HFFc6 (cell line): Measurements from ENCODE around the gene ARG2. TPM values are rescaled to one million over a fixed set of nuclear protein-coding genes. Genes with fewer than 3 reads are reported as not detected.

Experiments used
- DNase-seq: peaks from one replicate; pipeline ENCODE4 v3.0.0-alpha.2; 2018
- H3K27ac Mint-ChIP-seq: 2 replicates; pipeline ENCODE4 v1.8.0; 2020; ENCODE audit warnings: mild to moderate bottlenecking, mixed read lengths
- H3K27me3 Mint-ChIP-seq: 2 replicates; pipeline ENCODE4 v1.8.0; 2021; ENCODE audit warnings: mild to moderate bottlenecking, moderate library complexity, mixed read lengths; ENCODE audit not compliant: insufficient read depth
- H3K36me3 Mint-ChIP-seq: 2 replicates; pipeline ENCODE4 v1.8.0; 2021; ENCODE audit warnings: low read depth, mixed read lengths
- H3K4me1 Mint-ChIP-seq: 2 replicates; pipeline ENCODE4 v1.8.0; 2020; ENCODE audit warnings: low read depth, mixed read lengths
- H3K4me3 Mint-ChIP-seq: 2 replicates; pipeline ENCODE4 v1.8.0; 2020; ENCODE audit warnings: mild to moderate bottlenecking, moderate library complexity, mixed read lengths
- H3K9me3 Mint-ChIP-seq: 2 replicates; pipeline ENCODE4 v1.8.0; 2020; ENCODE audit warnings: mild to moderate bottlenecking, mixed read lengths
- total RNA-seq, 6 experiments: library from RNA; stranded (reverse); fragmentation: NEBNext Ultra II Directional; extraction: Animal tissue kit (Norgen Biotek cat#: 25700); gene quantifications; 2 replicates in 1 of 6; 3 replicates in 5 of 6; pipeline ENCODE4 v1.2.3, GENCODE V29; 2021
- TF ChIP-seq, protein P1 (sequence below): fragments of 200-600 bp; sonication (generic); IDR thresholded peaks from 2 replicates; pipeline ENCODE4 v1.5.0; 2021; ENCODE audit warnings: antibody characterized with exemption, mild to moderate bottlenecking

The ARG2 gene
- total RNA-seq, 6 experiments from 2014 or later, result 1.4 to 2.2 (median 1.9) TPM

DNA sequence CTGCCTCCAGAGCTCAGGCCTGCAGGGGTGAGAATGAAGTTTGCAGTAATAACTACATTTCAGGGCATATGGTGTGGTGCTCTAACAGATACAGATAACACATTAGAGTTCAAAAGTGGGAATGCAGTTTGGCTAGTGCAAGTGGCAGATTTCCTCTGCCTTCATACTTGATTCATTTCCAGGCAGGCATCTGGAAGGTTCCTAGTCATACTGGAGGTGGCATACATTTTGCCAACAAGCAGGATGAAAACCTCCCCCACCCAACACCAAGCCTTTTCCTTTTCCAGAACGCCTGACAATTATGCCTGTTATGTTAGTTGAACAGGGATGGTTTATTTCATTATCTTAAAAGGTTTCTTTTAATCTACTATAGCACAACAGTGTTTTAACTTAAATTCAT is 30.4 kb downstream of the ARG2 start:
- Mint-ChIP-seq H3K9me3 (no peaks in the 10 kb centered on the region), H3K36me3 (peaks cover 34% of the 10 kb centered on the region), H3K27me3 (no peaks in the 10 kb centered on the region), H3K4me1 (peaks cover 18% of the 10 kb centered on the region), H3K4me3 (no peak overlapping the region), H3K27ac (peak overlapping the region; percentile 92; the same call in 1 of the 2 replicates)
- DNase-seq, result no peak
- TF ChIP-seq, protein P1, sequence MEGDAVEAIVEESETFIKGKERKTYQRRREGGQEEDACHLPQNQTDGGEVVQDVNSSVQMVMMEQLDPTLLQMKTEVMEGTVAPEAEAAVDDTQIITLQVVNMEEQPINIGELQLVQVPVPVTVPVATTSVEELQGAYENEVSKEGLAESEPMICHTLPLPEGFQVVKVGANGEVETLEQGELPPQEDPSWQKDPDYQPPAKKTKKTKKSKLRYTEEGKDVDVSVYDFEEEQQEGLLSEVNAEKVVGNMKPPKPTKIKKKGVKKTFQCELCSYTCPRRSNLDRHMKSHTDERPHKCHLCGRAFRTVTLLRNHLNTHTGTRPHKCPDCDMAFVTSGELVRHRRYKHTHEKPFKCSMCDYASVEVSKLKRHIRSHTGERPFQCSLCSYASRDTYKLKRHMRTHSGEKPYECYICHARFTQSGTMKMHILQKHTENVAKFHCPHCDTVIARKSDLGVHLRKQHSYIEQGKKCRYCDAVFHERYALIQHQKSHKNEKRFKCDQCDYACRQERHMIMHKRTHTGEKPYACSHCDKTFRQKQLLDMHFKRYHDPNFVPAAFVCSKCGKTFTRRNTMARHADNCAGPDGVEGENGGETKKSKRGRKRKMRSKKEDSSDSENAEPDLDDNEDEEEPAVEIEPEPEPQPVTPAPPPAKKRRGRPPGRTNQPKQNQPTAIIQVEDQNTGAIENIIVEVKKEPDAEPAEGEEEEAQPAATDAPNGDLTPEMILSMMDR, result no peak

DNA sequence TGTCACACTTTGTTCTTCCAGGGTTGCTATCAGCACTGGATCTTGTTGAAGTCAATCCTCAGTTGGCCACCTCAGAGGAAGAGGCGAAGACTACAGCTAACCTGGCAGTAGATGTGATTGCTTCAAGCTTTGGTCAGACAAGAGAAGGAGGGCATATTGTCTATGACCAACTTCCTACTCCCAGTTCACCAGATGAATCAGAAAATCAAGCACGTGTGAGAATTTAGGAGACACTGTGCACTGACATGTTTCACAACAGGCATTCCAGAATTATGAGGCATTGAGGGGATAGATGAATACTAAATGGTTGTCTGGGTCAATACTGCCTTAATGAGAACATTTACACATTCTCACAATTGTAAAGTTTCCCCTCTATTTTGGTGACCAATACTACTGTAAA is 31.0 kb downstream of the ARG2 start:
- Mint-ChIP-seq H3K4me3 (peak overlapping the region; percentile 34; the same call in 1 of the 2 replicates), H3K27ac (peak overlapping the region; percentile 92), H3K36me3 (peaks cover 34% of the 10 kb centered on the region), H3K27me3 (no peaks in the 10 kb centered on the region), H3K9me3 (no peaks in the 10 kb centered on the region), H3K4me1 (peaks cover 18% of the 10 kb centered on the region)
- DNase-seq, result peak; percentile 77
- TF ChIP-seq, protein P1, result no peak

DNA sequence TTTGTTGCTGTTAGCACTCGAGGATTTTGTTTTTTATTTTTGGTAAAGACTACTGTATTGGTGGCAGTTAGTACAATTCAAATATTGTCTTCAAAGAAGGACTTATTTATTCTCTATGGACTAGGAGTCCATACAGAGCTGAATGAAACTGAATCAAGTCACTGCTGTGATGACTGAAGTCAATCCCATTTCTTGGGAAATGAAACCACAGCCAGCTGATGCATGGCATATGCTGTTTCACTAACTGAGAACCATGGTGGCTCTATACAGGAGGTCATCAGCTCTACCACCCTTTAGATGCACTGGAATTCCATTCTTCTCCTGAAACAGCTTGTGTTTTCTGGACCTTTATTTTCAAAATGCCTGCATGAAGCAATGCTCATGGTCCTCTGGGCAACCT is 32.5 kb downstream of the ARG2 start:
- H3K36me3 Mint-ChIP-seq, result peaks cover 20% of the 10 kb centered on the region
- H3K4me3 Mint-ChIP-seq, result no peak overlapping the region
- peaks cover 18% of the 10 kb centered on the region for H3K4me1 Mint-ChIP-seq
- H3K9me3 Mint-ChIP-seq, result no peaks in the 10 kb centered on the region
- TF ChIP-seq, protein P1, result no peak
- DNase-seq, result no peak
- no peak overlapping the region for H3K27ac Mint-ChIP-seq
- H3K27me3 Mint-ChIP-seq, result no peaks in the 10 kb centered on the region

DNA sequence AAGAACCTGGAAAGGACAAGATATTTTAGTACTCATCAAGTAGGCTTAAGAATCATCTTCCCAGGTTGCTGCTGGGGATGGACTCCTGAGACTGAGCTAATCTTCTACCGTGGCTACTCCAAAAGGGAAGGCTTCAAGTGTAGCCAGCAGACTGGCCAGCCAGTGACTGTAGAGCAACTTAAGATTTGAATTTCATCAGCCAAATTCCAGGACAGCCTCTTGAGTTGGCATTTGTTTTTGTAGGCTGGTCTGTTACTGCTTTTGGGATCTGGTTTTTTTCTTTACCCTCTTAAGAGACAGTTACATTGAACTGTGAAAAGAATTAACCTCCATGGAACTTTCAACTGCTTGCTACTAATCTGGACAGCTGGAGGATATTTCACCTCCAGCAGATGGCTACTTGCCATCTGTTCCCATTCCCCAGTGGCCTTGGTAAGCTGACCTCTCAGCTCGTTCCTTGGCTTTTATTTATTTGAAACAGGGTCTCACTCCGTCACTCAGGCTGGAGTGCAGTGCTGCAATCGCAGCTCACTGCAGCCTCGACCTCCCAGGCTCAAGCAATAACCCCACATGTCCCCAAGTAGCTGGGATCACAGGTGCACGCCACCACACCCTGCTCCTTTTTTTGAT is 34.0 kb downstream of the ARG2 start:
- H3K27ac Mint-ChIP-seq, result peak overlapping the region; percentile 21; the same call in 1 of the 2 replicates
- no peaks in the 10 kb centered on the region for H3K9me3 Mint-ChIP-seq
- peaks cover 18% of the 10 kb centered on the region for H3K4me1 Mint-ChIP-seq
- TF ChIP-seq, protein P1, result no peak
- no peak overlapping the region for H3K4me3 Mint-ChIP-seq
- no peaks in the 10 kb centered on the region for H3K27me3 Mint-ChIP-seq
- DNase-seq, result no peak
- H3K36me3 Mint-ChIP-seq, result peaks cover 22% of the 10 kb centered on the region

DNA sequence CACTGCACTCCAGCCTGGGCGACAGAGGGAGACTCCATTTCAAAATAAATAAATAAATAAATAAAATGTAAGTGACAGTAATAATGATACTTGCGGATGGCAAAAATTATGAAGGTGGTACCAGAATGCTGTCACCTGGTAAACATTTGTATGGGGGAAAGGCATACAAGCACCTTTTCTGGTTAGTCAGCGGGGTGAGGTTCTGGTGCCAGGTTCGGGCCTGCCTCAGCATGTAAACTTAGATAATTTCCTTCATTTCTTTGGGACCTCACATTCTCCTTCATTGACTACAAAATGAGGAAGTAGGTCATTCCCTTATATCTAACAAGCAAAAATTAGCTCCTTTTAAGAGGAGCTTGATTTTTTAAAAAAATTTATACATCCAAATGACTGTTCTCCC is 43.9 kb downstream of the ARG2 start:
- Mint-ChIP-seq H3K9me3 (no peaks in the 10 kb centered on the region), H3K27me3 (no peaks in the 10 kb centered on the region), H3K36me3 (0 out of 2 replicates have a peak, but pooled peaks cover 2% of the 10 kb centered on the region), H3K4me1 (peaks cover 21% of the 10 kb centered on the region), H3K27ac (no peak overlapping the region), H3K4me3 (no peak overlapping the region)
- no peak for DNase-seq
- TF ChIP-seq, protein P1, result no peak
